GM21825 (cell line): ENCODE measurements around the gene LCTL.
"Not testable (repeated sequence)": the region's sequence is repeated elsewhere in the genome, so short reads cannot be mapped to it uniquely, and the experiment has no call there.

ENCODE experiments used
- ATAC-seq: cut with Tn5 transposase; IDR thresholded peaks from one replicate; pipeline ENCODE4 v1.9.1; 2021; ENCODE audit warnings: mild to moderate bottlenecking, moderate library complexity; ENCODE audit not compliant: unreplicated experiment

LCTL gene

GRCh38 chr15:66503780-66504562 lies 61.8 kb downstream of the LCTL start:
- no peak for ATAC-seq

DNA sequence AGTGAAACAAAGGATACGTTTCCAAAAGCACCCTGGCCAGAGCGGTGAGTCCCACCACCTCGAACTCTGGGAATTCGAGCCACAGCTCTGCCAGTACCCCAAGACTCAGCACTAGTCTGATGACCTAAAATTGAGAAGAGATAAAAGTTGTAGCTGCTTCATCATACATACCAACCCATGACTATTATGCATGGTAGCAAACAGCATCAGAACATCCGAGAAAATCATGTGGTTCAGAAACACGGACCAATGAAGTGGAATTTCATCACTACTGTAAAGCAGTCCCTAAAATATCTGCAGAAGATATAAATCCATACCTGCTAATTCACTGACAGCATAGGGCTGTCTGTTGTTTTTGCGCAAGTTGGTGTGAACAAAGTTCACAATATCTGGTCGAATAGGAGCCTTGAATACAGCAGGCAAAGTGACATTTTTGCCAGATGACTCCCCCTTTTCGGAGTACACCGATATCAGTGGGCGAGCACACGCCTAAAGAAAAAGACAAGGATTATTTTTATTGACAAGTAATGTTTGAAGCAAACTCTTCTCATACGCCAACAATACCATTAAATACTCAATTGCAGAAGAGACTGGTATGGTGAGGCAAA lies 62.7 kb downstream of the LCTL start:
- not testable (repeated sequence) for ATAC-seq

DNA sequence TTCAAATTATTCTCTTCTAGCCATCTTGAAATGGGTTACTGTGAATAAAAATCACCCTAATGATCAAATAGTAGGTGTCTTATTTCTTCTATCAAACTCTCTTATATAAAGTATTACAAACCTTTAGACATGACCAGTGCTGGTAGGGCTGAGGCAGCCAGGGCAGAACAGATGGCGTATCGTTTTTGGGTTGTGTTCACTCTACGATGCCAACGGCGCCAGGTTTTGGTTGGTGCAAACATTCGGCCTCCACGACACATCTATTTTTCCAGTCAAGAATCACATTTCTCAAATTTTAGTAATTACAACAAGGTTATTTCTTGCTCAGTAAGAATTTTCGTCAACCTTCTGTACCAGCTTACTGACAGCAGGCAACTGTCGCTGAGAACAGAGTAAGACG lies 63.3 kb downstream of the LCTL start:
- no peak for ATAC-seq

GRCh38 chr15:66500346-66500745 lies 65.5 kb downstream of the LCTL start:
- not testable (repeated sequence) for ATAC-seq

GRCh38 chr15:66498501-66499386 lies 67.1 kb downstream of the LCTL start:
- no peak for ATAC-seq
